DMS153 treated with DMSO at 0.1 percent for 48 hours (cell line): ENCODE data around the gene KNSTRN.

Source experiments
- DNase-seq: peaks from one replicate; lab custom pipeline; 2025; ENCODE audit not compliant: unreplicated experiment; lab: John Stamatoyannopoulos, UW

Gene KNSTRN

GRCh38 chr15:40345867-40346578, 36.5 kb upstream of the KNSTRN start:
- no peak for DNase-seq

GRCh38 chr15:40346579-40347558, 35.7 kb upstream of the KNSTRN start:
- DNase-seq, result no peak

GRCh38 chr15:40347559-40348473, 34.7 kb upstream of the KNSTRN start:
- DNase-seq, result no peak

- no peak for DNase-seq
Measured at GRCh38 chr15:40348474-40348870, 34.0 kb upstream of the KNSTRN start.

GRCh38 chr15:40349163-40349562, 33.4 kb upstream of the KNSTRN start:
- no peak for DNase-seq

- no peak for DNase-seq
Measured at GRCh38 chr15:40352281-40352901, 30.1 kb upstream of the KNSTRN start.

- no peak for DNase-seq
Measured at GRCh38 chr15:40353697-40354096, 28.8 kb upstream of the KNSTRN start.

- DNase-seq, result no peak
Measured at GRCh38 chr15:40354408-40355171, 27.9 kb upstream of the KNSTRN start.

GRCh38 chr15:40355976-40356585, 26.4 kb upstream of the KNSTRN start:
- DNase-seq, result no peak

- no peak for DNase-seq
Measured at GRCh38 chr15:40357246-40357645, 25.3 kb upstream of the KNSTRN start.

- peak; percentile 17 for DNase-seq
Measured at GRCh38 chr15:40357723-40358470, 24.6 kb upstream of the KNSTRN start, which contains the start of gene DISP2. DISP2 (plus strand) TSS chr15:40358219; CDS start chr15:40358322, 103 bp downstream.

GRCh38 chr15:40358471-40359353, 23.8 kb upstream of the KNSTRN start:
- no peak for DNase-seq

GRCh38 chr15:40360015-40360414, 22.5 kb upstream of the KNSTRN start:
- DNase-seq, result no peak

GRCh38 chr15:40361640-40362039, 20.9 kb upstream of the KNSTRN start:
- no peak for DNase-seq

- DNase-seq, result no peak
Measured at GRCh38 chr15:40363611-40364010, 18.9 kb upstream of the KNSTRN start.

- DNase-seq, result no peak
Measured at GRCh38 chr15:40364251-40364650, 18.3 kb upstream of the KNSTRN start.

- no peak for DNase-seq
Measured at GRCh38 chr15:40365016-40365415, 17.5 kb upstream of the KNSTRN start.
